ENCODE results near the gene ANKRD11.
"Not testable (repeated sequence)": the region's sequence is repeated elsewhere in the genome, so short reads cannot be mapped to it uniquely, and the experiment has no call there.

The ANKRD11 gene

DNA sequence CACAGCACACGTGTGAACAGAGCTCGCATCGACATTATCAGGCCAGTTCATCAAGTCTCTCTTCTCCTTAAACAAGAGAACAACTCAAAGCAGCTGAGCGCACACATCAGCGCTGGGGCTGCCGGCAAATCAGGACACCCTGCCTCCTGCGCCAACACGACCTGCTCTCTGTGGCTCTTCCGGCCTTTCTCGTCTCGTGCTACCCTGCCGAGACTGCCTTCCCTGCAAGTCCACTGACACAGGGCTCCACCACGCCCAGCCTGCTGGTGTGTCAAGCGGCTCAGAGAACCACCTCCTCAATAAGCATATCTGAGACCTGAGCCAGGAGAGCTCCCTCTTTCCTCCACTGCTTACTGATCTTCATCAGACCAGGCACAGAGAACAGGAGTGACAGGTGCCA is 176.0 kb downstream of the ANKRD11 start:
- peak; percentile 47 for DNase-seq (ENCODE audit: low read depth)

DNA sequence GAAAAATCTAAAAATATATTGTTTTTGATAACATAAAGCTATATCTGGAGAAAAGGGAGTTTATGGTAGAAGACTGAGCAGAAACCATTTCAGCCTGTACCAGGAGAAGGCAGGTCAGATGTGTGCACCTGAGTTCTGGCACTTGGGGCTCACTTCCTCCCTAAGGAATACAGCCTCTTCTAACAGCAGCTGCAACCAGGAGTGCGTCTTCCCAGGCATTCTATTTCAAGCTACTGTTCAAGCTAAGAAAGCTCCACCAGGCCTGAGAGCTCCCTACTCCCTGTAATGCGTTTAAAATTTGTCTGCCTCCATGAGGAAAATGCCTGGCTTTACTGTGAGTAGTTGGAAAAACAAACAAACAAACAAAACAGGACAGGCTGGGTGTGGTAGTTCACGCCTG is 176.8 kb downstream of the ANKRD11 start:
- DNase-seq (ENCODE audit: low read depth): no peak

DNA sequence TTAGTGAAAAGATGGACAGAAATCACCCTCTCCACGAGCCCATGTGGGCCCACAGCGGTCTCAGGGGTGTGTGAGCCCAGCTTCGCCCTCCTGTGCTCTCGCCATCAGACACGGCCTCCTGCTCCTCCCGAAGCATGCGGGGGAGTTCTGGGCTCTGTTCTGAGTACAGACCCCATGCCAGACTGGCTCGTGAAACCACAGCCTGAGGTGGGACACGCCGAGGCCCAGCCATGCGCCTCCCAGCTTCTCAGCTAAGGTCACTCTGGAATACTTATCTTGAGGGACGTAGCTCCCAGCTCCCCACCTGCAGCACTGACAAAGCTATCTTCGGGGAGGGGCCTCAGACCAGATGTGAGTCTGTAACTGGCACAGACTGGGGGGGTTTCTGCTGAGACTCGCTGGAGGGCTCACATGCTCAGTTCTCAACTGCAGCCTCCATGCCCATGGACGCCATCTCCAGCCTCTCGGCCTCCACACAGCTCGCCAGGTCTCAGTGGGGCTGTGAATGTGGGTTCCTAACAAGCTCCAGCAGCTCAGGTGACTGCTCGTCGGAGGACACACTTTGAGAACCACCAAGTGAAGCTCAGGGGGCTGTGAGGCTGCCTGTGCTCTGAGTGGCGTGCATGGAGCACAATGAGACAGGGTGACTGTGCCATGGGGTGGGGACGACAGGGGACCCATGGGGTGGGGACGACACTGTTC is 177.6 kb downstream of the ANKRD11 start:
- no peak for DNase-seq (ENCODE audit: low read depth)

DNA sequence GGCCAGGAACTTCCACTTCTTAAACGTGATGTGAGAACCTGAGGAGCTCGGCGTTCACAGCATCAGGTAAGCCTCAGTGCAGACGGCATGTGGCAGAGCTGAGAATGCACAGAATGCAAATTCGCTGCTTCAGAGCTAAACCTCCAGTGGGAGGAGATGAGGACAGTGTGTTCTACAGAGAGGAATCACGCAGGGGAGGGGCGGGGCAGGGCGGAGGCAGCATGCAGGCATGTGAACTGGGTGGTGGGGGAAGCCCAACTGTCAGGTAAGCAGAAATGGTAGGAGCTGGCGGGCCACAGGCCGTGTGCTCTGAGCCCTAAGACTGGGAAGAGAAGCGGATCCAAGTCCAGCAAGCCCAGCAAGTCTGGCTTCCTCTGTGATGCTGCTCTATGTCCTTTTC is 178.2 kb downstream of the ANKRD11 start:
- no peak for DNase-seq (ENCODE audit: low read depth)

DNA sequence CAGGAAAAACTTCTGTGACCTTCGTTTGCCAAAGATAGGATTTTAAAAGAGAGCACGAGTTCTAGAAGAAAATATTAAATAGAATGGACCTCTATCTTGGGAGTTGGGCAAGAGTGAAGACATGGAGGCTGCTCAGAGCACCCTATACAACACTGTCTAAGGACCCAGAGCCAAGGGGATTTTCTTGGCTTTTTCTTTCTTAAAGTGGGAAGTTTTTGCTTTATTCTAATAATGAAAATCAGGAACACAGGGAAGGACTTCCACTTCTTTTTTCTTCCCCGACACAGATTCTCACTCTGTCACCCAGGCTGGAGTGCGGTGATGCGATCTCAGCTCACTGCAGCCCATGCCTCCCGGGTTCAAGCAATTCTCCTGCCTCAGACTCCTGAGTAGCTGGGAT is 178.7 kb downstream of the ANKRD11 start:
- no peak for DNase-seq (ENCODE audit: low read depth)

DNA sequence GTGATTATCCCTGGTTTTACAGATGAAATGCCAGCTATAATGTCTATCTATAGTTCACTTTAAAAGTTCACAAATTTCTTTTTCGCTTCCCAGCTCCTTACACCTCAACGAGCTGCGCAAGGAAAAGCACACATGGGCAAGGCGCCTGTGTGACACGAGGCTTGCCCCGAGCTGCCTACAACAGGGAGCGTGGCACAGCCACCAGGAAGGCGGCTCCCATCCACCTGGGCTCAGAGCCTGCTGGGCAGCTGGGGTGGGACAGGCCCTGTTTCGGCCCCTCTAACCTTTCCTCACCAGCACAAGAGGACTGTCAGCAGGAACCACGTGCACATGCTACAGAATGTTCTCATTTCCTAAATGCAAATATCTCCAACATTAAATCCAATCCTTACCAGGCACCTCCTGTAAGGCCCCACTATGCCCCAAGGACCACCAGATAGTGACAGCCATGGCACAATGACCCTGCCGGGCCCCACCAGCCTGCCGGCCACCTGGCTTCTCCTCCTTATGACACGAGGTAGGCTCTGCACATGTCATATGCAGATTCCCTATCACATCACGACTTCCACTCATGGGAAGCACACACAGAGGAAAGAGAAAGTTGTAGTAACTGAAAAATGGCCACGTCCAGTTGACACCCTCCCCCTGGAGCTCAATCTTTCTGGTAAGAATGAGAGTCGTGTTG is 180.8 kb downstream of the ANKRD11 start:
- DNase-seq (ENCODE audit: low read depth): no peak

DNA sequence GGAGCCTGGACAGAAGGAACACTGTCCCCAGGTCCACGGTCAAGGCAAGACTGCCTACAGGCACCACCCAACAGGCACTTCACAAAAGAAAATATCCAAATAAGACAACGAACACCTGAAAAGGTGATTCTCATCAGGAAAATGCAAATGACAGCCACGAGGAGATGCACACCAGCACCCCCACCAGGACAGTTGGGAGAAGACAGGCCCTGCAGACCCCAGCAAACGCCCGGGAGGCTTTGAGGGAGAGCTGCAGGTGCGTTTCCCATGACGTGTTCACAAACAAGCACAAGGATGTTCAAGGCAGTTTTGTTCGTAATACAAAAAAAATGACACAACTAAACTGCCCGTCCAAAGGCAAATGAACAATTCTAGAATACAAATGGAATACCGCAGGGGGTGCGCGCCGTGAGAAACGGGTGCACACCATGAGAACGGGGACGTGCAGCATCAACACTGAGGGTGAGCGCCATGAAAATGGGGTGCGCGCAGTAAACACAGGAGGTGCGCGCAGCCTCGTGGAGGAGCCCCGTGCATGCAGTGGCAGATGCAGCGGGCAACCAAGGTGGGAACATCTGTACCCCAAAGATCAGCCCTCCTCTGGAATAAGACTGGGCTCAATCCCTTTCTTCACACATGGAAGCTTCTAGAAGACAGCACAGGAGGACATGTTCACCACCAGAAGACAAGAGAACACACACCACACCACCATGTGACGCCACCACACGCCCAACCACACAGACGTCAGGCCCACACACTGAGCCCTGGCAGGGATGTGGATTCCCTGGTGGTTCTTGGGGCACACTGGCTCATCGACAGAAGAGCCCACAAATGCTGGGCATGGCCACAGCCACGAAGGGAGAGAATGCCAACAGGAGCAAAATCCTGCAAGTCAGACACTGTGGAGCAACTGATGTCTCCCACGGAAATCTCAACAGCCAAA is 181.7 kb downstream of the ANKRD11 start:
- peak; percentile 26 for DNase-seq (ENCODE audit: low read depth)

DNA sequence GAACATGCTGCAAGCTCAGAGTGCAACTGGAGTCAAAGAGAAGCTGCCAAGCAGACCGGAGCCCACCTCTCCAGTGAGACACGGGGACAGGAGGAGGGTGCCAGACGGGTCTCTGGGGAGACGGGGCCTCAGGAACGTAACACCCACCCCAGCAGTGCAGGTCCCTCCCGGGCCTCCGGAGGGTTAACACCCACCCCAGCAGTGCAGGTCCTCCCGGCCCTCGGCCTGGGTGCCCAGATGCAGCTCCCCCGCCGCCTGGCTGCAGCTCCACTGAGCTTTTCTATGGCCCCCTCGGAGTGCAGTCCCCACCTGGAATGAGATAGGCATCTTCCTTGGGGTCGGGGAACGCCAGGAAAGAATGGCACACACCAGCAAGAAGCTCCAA is 182.9 kb downstream of the ANKRD11 start:
- no peak for DNase-seq (ENCODE audit: low read depth)

DNA sequence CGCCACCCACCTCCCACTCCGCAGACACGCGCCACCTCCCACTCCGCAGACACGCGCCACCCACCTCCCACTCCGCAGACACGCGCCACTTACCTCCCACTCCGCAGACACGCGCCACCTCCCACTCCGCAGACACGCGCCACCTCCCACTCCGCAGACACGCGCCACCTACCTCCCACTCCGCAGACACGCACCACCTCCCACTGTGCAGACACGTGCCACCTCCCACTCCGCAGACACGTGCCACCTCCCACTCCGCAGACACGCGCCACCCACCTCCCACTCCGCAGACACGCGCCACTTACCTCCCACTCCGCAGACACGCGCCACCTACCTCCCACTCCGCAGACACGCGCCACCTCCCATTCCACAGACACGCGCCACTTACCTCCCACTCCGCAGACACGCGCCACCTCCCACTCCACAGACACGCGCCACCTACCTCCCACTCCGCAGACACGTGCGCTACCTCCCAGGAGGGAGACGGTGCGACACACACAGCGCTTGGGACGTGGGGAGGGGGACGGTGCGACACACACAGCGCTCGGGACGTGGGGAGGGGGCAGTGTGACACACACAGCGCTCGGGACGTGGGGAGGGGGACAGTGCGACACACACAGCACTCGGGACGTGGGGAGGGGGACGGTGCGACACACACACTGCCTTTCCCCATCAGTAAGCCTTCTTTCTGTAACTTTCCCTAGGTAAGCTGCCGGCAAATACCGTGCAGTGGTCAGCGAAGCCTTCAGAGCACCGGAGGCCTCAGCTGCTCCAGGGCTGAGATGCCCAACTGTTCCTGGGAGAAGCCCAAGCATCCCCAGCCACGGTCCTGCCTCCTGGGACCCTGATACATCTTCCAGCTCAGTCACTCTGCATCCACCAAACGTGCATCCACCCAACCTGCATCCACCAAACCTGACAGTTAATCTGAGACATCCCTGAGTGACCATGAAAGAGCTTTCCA is 183.6 kb downstream of the ANKRD11 start:
- not testable (repeated sequence) for DNase-seq (ENCODE audit: low read depth)

DNA sequence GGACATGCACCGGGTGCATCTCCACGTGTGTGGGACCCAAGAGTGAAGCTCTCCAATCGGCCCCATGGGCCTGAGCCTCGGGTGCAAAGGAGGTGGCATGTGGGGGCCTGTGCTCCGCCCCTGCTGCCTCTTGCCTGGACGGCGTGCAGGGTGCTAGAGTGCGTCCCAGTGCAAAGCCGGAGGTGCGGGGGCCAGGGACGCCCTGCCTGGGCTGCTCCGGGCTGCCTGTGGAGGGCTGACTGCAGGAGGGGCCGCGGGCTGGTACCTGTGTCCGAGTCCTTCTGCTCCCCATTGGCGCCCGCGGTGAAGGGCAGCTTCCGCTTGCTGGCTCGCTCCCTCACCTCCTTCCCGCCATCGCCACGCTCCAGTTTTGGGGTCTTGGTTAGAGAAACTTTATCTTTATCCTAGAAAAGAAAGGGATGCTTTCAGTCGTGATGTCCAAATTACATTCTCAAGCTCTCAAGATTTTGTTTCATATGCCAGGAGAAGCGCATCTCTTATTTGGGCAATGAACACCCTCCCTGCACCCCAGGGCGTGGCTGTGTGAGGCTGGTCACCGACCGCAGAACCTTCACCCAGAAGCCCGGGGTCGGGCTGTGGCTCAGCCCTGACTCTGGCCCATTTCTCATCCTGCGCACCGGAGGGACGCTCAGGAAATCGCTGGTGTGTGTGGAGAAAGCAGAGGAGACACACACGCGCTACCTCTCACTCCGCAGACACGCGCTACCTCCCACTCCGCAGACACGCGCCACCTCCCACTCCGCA is 185.2 kb downstream of the ANKRD11 start:
- DNase-seq (ENCODE audit: low read depth): no peak

DNA sequence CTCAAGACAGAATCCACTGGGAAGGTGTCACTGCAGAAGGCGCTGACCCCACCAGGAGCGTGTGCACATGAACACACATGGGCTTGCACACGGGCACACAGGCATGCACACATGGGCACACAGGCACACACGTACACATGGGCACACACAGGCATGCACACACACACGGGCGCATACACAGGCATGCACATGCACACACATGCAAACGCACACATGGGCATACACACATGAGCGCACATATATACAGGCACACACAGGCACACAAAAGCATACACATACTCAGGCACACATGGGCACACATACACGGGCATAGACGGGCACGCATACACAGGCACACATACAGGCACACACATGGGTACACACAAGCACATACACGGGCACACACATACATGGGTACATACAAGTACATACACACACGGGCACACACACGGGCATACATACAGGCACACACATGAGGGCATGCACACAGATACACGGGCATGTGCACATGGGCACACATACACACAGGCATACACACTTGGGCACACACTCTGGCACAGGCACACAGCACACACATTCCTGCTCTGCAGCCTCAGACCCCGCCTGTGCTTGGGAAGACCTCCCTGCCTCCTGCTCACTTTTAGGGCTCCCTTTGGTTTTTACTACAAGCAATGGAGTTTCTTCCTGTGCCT is 186.0 kb downstream of the ANKRD11 start:
- DNase-seq (ENCODE audit: low read depth): no peak

DNA sequence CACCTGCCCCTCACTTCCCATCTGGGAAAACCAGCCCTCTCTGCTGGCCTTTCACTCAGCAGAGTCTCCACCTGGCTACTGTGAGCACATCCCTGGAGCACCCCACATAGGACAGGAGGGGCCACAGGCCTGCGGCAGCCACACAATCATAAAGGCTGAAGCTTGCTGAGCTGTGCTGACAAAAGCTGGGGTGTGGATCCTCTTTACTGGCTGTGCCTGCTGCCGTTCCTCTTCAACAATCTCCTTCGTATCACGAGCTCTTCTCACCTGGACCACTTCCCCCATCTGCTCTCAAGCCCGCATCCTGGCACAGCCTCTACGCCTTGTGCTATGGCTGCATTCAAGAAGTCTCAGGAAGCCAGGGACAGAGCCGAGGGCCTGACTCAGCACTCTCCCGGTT is 186.7 kb downstream of the ANKRD11 start:
- DNase-seq (ENCODE audit: low read depth): no peak

DNA sequence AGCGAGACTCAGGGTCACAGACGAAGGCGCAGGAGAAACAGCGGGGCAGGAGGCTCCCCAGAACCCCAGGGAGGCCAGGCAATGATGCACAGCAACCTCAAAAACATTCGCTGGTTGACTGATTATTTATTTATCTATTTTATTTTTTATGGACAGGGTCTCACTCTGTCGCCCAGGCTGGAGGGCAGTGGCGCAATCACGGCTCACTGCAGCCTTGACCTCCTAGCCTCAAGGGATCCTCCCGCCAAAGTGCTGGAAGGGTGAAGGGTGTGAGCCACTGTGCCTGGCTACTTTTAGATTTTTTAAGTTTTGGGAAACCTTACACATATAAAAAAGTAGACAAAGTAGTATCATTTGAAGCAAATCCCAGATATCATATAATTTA is 189.4 kb downstream of the ANKRD11 start:
- no peak for DNase-seq (ENCODE audit: low read depth)

DNA sequence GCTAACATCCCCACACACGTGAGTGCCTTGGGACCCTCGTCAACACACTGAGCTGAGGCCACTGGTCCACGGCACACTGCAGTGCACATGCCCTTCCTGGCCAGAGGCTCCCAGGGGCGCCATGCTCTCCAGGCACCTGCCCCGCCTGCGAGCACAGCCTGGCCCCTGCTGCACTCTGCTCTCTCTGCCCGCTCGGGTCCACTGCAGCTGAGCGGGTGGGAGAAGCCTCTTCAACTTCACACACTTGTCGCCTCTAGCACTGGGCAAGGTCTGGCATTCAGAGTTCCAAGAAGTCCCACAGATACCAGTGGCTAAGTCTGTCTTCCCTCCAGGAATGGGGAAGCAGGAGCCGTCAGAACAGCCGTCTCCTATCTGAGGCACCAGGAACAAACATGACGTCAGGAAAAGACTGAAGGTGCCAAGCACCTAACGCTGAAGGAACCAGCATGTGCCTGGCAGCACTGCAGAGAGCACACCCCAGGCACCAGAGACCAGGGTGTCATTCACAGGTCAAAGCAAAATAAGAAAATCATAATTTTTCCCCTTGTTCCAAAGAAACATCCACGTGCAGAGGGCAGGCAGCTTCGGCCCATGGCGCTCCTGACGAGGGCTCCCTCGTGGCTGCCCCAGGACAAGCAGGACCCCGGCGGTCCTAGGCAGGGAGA is 189.9 kb downstream of the ANKRD11 start:
- DNase-seq (ENCODE audit: low read depth): no peak

DNA sequence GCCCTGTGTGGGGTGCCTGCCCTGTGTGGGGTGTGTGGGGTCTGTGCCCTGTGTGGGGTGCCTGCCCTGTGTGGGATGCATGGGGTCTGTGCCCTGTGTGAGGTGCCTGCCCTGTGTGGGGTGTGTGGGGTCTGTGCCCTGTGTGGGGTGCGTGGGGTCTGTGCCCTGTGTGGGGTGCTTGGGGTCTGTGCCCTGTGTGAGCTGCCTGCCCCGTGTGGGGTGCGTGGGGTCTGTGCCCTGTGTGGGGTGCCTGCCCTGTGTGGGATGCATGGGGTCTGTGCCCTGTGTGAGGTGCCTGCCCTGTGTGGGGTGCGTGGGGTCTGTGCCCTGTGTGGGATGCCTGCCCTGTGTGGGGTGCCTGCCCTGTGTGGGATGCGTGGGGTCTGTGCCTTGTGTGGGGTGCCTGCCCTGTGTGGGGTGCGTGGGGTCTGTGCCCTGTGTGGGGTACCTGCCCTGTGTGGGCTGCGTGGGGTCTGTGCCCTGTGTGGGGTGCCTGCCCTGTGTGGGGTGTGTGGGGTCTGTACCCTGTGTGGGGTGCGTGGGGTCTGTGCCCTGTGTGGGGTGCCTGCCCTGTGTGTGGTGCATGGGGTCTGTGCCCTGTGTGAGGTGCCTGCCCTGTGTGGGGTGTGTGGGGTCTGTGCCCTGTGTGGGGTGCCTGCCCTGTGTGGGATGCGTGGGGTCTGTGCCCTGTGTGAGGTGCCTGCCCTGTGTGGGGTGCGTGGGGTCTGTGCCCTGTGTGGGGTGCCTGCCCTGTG is 190.8 kb downstream of the ANKRD11 start:
- not testable (repeated sequence) for DNase-seq (ENCODE audit: low read depth)

DNA sequence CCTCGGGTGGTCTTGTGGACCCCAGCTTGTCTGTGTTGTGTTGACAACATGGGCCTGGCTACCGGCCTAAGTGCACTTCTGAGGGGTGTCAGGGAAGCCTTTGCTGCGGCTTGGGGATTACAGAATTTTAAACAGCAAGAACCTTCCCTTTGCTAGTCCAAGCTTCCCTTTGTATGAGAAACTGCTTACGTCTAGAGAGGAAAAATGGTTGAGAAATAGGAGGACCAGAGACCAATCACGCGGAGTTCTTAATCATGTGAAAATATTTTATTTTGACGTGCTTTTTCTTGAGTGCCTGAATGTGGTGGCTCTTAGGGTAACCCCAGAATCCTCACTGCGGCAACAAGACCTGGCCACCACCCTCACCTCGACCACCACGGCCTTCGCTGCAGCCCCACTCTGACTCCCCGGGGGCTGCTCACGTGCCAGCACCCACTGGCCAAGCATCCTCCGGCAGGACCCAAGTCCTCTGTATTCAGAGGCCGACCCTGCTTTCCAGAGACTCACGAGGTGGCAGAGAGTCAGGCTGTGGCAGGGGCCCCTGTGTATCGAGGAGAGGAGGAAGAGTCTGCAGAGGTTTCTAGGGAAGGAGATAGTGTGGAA is 191.6 kb downstream of the ANKRD11 start:
- no peak for DNase-seq (ENCODE audit: low read depth)

DNA sequence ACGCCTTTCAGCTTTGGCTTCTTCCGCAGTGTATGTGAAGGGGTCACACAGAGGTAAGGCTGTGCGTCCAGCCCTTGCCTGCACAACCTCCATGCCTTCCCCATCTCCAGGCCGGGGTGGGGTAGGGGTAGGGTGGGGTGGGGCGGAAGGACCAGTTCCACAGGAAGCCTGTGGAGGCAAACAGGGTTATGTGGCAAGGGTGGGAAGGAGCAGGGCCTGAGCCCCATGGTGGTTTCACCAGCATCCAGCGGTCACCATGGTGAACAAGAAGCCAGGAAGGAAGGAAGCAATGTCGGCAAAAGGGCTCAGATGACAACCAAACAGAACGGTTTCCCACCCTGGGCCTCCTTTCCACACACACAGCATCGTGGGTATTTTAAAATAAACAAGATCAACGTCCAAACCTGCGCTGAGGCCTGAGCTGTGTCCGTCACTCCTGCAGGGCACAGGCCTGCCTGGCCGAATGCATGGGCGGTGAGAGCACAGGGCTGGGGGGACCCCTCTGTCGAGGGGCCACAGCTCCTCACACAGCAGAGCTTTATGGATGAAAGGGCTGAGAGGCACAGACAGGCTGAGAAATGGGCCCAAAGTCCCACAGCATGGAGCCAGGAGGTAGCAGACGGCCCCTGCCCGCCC is 192.3 kb downstream of the ANKRD11 start:
- DNase-seq (ENCODE audit: low read depth): no peak
